GM03348 (cell line): ENCODE data around the gene LOXL4.

Experiments used
- DNase-seq: peaks from one replicate; pipeline ENCODE4 v3.0.0; 2012; ENCODE audit warnings: low spot score

The LOXL4 gene

GRCh38 chr10:98264378-98265065, 3.5 kb downstream of the LOXL4 start:
- DNase-seq, result no peak

- DNase-seq, result no peak
These were observed 4.9 kb downstream of the LOXL4 start for GRCh38 chr10:98263088-98263487.

DNA sequence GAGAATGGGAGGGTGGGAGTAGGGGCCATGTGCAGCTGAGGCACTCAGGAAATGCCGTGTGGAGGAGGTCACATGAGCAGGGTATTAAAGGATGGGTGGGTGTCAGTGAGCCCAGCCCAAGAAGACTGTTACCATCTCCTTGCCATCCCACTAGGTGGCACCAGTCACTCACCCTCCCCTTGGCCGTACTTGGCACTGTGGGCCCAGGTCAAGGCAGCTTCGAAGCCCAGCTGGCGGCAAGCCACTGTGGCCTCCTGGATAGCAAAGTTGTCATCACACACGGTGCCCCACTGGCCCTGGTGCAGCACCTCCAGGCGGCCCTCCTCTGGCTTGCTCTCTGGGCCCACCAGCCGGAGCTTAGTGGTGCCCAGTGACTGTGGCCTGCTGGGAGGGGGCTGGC, 5.4 kb downstream of the LOXL4 start:
- DNase-seq, result peak; percentile 76

DNA sequence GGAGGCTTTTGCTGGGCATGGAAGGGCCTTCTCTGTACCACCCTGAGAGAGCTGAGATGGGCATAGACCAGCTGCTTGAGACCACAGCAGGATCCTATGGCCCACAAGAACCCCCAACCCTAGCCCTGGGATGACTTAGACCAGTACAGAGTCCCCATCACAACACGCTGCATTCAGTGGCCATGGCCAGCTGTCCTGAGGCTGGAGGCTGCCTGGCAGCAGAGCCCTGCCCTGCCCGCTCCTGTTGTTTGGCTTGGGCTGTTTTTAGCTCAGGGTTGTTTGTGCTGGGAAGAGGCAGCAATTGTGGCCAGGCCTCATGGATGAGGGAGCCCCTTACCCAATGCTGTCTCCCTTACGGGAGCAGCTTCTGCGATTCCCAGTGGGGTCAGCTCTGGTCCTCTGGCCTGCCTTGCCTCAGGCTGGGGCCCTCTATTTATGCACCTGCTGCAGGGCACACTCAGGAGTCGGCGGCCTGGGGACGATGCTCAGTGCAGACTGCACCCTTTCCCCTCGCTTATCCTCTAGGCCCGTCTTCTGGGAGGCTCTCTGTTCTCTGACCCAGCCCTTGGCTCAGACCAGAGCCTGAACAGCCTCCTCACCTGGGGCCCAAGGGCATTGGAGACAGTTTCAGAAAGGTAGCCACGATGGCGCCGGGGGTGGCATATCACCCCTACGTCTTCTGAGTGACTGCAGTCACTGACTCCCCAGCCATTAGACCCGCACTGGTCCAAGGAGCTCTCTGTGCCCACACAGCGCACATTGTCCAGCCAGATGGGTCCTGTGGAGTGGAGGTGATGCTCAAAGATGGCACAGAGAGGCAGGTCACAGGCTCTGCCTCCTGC, 6.3 kb downstream of the LOXL4 start:
- no peak for DNase-seq

- no peak for DNase-seq
These were observed 7.2 kb downstream of the LOXL4 start for GRCh38 chr10:98260752-98261151.

- no peak for DNase-seq
These were observed 7.6 kb downstream of the LOXL4 start for GRCh38 chr10:98260350-98260749.

DNA sequence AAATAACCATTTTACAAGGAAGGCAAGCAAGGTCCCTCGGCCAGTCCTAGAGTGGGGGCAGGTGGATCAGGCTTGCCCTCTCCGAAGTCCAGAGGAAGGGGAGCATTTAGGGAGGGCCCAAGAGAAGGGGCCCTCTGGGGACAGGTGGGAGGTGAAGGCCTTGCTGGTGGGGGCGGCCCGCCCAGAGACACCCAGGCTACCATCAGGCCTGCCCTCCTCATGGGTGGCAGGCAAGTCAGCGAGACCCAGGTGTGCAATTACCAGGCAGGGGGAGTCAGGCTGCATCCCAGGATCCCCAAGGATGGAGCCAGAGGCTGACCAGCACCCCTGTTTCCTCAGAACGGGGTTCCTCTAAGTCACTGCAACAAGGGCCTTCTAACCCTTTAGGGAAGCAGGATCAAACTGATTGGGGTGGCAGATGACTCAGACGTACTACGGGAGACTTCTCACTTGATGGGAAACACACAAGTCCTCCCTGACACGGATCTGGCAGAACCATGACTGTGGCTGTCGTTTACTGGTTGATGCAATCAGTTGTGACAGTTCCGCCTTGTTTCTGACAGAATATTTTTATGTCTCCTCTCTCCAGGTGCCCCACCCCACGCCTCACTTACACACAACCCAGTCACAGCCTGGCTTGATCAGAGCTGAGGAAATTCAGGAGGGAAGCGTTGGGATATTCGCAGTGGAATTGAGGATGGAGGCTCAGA, 8.2 kb downstream of the LOXL4 start:
- DNase-seq, result no peak

DNA sequence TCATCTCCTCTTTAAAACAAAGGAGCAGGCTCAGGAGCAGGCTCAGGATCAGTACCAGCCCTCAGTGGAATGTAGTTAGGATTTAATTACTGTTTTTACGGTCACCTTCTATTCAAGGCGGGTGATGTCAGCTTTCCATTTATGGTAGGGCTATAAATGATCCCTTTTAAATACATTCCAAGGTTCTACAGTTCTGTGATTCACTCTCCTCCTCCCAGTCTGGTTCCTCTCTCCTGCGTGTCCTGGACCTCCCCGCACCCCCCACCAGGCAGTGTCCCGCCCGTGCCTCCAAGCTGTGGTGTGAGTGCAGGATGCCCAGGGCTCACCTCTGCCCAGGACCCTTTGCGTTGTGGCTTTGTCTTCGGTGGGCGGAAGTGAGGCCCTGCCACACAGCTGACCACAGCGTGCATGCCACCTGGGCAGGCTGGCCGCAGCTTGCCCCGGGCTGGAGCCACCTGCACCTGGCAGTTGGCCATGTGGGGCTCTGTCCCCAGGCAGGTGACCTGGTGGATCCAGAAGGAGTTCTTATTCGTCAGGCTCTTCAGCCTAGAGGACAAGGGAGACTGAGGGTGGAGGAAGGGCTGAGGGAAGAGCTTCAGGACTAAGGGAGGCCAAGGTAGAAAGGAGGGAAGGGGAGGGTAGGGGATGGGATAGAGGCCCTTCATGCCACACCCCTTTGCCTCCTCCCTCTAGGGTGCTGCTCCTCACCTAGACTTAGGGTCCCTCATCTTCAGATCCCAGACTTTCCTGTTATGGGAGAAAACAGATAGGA, 9.1 kb downstream of the LOXL4 start:
- DNase-seq, result no peak

GRCh38 chr10:98257961-98258360, 10.0 kb downstream of the LOXL4 start:
- DNase-seq, result no peak

DNA sequence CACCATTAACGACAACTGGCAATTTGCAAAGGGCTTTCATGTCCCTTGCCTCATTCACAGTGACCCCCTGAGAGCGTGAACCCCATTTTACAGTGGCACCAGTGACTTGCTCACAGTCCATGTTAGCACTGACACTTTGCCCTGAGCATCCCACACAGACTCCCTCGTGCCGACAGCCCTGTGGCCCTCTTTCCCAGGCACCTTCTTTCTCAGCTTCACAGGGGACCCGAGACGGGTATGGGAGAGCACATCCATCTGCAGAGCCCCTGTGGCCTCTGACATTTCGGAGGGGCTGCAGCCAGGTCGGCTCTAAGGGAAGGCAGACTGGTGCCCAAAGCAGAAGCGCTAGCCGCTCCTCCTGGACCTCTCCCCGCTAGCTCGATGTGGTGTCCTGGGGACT, 10.8 kb downstream of the LOXL4 start:
- no peak for DNase-seq

DNA sequence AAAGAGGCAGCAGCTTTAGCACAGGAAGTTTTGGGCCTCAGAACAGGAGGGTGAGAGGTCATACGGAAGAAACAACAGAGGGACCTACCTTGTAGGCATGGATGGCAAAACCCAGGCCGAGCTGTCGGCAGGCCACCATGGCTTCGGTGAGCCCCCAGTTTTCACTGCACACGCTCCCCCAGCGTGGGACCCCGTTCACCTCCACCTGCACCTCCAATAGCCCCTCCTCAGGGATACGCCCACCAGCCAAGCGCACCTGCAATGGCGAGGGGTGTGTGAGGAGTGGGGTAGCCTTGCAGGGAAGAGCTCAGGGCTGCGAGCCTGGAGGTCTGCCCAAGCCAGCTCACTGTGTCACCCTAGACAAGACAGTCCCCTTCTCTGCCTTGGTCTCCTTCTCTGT, 11.3 kb downstream of the LOXL4 start:
- DNase-seq, result no peak

DNA sequence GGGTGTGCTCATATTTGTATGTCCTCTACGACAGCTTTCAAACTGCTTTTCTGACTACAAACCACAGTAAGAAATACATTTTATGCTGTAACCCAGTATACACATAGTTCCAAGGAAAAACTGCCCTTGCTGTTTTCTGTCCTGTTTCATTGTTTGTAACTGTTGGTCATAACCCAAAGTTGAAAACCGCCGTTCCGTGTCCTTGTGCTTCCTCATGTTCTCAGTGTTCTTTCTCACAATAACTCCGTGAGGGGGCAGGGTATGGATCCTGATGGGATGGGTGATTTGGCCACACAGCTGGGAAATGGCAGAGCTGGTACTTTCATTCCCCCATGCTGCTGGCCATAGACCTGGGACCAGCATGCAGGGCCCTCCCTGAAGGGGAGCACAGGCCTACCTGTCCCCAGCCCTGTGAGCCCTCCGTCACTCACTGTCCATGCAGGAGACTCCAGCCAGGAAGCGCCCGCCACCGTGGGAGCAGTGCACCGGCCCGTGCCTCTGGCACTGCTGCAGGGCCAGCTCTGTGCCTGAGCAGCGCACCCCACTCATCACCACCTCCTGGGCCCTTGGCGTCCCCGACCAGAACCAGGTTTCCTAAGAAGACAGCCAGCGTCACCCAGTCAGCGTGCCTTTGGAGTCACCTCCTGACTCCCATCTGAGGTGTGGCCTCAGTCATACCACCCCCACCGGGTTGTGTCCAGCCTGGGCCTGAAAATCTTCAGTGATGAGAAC, 12.7 kb downstream of the LOXL4 start:
- DNase-seq, result no peak

DNA sequence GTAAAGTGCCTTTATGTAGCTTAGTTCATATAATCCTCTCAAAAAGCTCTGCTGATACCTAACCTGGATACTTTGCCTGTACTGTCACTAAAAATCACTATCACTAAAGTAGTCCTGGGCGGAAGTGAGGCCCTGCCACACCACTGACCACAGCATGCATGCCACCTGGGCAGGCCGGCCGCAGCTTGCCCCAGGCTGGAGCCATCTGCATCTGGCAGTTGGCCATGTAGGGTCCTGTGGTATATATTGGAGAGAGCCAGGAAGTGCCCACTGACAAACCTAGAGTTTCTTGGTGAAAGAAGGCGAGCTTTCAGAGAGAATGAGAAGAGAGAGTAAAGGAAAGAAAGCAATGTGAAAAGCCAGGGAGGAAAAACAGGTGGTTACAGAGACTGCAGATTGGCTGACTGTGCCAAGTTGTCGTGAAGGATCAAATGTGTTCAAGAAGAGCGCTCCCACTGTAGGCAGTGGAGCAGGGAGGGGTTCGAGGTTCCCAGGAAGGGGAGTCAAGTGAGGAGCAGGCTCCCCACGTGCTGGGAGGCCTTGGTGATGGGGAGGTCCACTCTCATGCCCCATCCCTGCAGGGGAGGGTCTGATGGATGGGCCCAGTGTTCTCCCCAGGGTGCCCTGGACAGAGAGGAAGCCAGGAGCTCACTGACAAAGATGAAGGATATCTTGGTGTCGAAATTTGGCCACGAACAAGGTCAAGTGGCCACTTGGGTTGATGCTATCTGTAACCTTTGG, 13.6 kb downstream of the LOXL4 start:
- DNase-seq, result no peak

DNA sequence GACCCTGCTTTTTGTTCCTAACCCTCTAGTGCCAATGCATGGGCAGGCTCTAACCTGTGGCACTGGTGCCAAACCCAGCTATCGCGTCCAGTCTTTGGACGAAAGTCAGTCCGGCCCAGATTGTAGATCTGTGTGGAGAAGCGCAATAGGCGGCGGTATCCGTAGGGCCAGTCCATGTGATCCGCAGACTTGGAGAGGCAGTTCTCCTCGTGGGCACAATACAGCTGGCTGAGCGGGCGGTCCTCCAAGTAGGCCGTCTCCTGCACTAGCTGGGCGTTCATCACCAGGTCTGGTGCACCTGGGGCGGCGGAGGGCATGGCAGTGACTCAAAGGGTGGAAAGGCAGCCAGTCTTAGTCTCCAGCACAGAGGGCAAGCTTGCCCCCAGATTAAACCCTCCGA, 14.5 kb downstream of the LOXL4 start:
- DNase-seq, result no peak

DNA sequence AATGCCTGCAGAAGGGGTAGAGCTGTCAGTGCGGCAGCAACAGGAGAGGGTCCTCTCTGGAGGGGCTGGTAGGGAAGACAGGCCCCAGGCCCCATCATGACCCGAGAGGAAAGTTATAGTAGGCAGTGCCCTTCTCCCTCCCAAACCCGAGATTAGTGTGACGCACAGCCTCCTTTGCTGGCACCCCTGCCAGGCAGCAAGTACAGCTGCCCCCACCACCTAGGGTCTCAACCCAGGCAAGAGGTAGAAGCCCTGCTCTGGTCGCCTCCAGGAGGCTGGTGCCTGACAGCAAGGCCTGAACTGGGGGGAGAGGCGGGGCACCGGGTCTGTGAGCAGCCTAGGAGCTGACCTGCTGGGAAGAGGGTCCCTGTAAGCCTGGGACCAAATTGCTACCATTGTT, 15.5 kb downstream of the LOXL4 start:
- no peak for DNase-seq

- no peak for DNase-seq
These were observed 16.6 kb downstream of the LOXL4 start for GRCh38 chr10:98251399-98251798.

DNA sequence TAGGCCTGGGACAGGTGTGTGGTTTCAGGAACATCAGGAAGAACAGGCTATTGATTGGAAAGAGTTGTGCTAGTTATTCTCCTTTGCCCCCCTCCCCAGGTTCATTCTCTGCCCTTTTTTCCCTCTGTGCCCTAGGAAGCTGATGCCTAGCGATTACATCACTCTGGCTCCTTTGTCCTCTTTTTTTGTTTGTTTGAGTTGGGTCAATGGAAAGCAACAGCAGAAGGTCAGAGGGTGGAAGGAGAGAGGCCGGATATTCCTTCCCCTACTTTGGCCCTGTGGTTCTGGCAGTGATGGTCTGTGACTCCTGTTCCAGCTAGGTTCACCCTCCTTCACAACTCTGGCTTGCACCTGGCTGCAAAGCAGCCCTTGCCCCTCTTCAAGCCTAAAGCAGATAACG, 18.9 kb downstream of the LOXL4 start:
- DNase-seq, result no peak

- DNase-seq, result no peak
These were observed 20.0 kb downstream of the LOXL4 start for GRCh38 chr10:98248018-98248417.

GRCh38 chr10:98246911-98247805, 20.8 kb downstream of the LOXL4 start:
- DNase-seq, result peak; percentile 57

DNA sequence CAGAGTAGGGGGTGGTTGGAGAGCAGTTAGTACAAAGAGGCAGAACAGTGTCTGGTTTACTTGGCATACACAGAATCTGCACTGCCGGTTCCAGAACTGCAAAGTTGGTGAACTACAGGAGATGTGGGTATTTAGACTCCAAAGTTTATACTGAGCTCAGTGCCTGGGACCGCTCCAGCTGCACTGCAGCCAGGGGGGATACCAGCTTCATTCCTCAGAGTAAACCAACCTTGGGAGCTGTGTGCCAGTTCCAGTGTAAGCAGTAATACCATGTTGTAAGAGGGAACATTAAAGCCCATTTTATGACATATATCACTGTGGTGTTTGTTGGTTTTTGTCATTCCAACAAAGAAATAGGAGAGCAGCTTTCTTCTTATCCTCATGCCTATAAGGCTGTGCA, 23.4 kb downstream of the LOXL4 start:
- DNase-seq, result no peak
